HG02642 (cell line): ENCODE results near the gene ZWILCH.
"Not testable (repeated sequence)": the region's sequence is repeated elsewhere in the genome, so short reads cannot be mapped to it uniquely, and the experiment has no call there.

ENCODE experiments used
- ATAC-seq: cut with Tn5 transposase; IDR thresholded peaks from one replicate; pipeline ENCODE4 v1.9.1; 2021; ENCODE audit warnings: mild to moderate bottlenecking; ENCODE audit not compliant: unreplicated experiment, poor library complexity

Gene ZWILCH

GRCh38 chr15:66484539-66485112 is 20.5 kb upstream of the ZWILCH start:
- ATAC-seq, result no peak

- no peak for ATAC-seq
These were observed 18.2 kb upstream of the ZWILCH start for GRCh38 chr15:66486887-66487286.

- no peak for ATAC-seq
These were observed 16.6 kb upstream of the ZWILCH start for GRCh38 chr15:66488525-66488924.

GRCh38 chr15:66489179-66489791 is 15.8 kb upstream of the ZWILCH start:
- ATAC-seq, result no peak

GRCh38 chr15:66491846-66492245 is 13.3 kb upstream of the ZWILCH start:
- ATAC-seq, result no peak

- no peak for ATAC-seq
These were observed 10.9 kb upstream of the ZWILCH start for GRCh38 chr15:66494262-66494661.

- ATAC-seq, result peak; percentile 16
These were observed 8.1 kb upstream of the ZWILCH start for GRCh38 chr15:66496951-66497501.

GRCh38 chr15:66497502-66498455 is 7.3 kb upstream of the ZWILCH start, which contains the start of gene SNAPC5:
SNAPC5 (minus strand) TSS chr15:66497762; CDS start chr15:66497731, 31 bp downstream.
- ATAC-seq, result peak; percentile 87

GRCh38 chr15:66498501-66499386 is 6.4 kb upstream of the ZWILCH start:
- no peak for ATAC-seq

GRCh38 chr15:66500346-66500745 is 4.8 kb upstream of the ZWILCH start:
- not testable (repeated sequence) for ATAC-seq

- ATAC-seq, result no peak
These were observed 2.6 kb upstream of the ZWILCH start for GRCh38 chr15:66502491-66502890.

GRCh38 chr15:66503041-66503648 is 2.0 kb upstream of the ZWILCH start:
- ATAC-seq, result not testable (repeated sequence)

- no peak for ATAC-seq
These were observed 1.2 kb upstream of the ZWILCH start for GRCh38 chr15:66503780-66504562.

- ATAC-seq, result peak; percentile 26
These were observed 295 bp downstream of the ZWILCH start for GRCh38 chr15:66505430-66505811.

GRCh38 chr15:66505818-66506217 is 692 bp downstream of the ZWILCH start:
- ATAC-seq, result no peak

GRCh38 chr15:66508293-66508883 is 3.3 kb downstream of the ZWILCH start:
- ATAC-seq, result no peak

GRCh38 chr15:66514586-66514985 is 9.5 kb downstream of the ZWILCH start:
- no peak for ATAC-seq

- no peak for ATAC-seq
These were observed 10.8 kb downstream of the ZWILCH start for GRCh38 chr15:66515901-66516322.
